C4-2B (cell line): ENCODE measurements around the gene GBP4.

Source experiments
- H3K27ac ChIP-seq: fragments of 450-650 bp; 2 replicates; pipeline ENCODE4 v1.5.1; 2017
- CTCF ChIP-seq: fragments of 450-650 bp; conservative IDR thresholded peaks from 2 replicates; pipeline ENCODE4 v1.5.1; 2017; ENCODE audit warnings: mild to moderate bottlenecking
- ZFX ChIP-seq: fragments of 450-650 bp; IDR thresholded peaks from 2 replicates; pipeline ENCODE4 v1.6.1; 2017

The GBP4 gene

GRCh38 chr1:89179343-89179742 lies 19.4 kb downstream of the GBP4 start:
- no peak for TF ChIP-seq ZFX
- TF ChIP-seq CTCF: no peak
- no peak overlapping the region for H3K27ac ChIP-seq

GRCh38 chr1:89176971-89177370 lies 21.8 kb downstream of the GBP4 start:
- no peak overlapping the region for H3K27ac ChIP-seq
- TF ChIP-seq ZFX (no peak), CTCF (no peak)

GRCh38 chr1:89175601-89176256 lies 23.0 kb downstream of the GBP4 start, which contains the start of gene GBP7:
Gene GBP7, minus strand, starts transcription at chr1:89176003. Its CDS starts 4,068 bp downstream, at chr1:89171935.
- H3K27ac ChIP-seq: no peak within 1 kb of the TSS
- TF ChIP-seq CTCF (no peak), ZFX (no peak)

- no peak overlapping the region for H3K27ac ChIP-seq
- TF ChIP-seq ZFX (no peak), CTCF (no peak)
Measured at GRCh38 chr1:89174491-89174890, 24.3 kb downstream of the GBP4 start.

- H3K27ac ChIP-seq: no peak overlapping the region
- no peak for TF ChIP-seq ZFX
- no peak for TF ChIP-seq CTCF
Measured at GRCh38 chr1:89172468-89173143, 26.1 kb downstream of the GBP4 start.

- no peak overlapping the region for H3K27ac ChIP-seq
- TF ChIP-seq CTCF: no peak
- TF ChIP-seq ZFX: no peak
Measured at GRCh38 chr1:89171067-89171438, 27.7 kb downstream of the GBP4 start.

GRCh38 chr1:89170170-89171066 lies 28.3 kb downstream of the GBP4 start:
- H3K27ac ChIP-seq: no peak overlapping the region
- no peak for TF ChIP-seq CTCF
